Fibroblast of villous mesenchyme (primary cell): Measurements from ENCODE around the gene KRT38. TPM values are rescaled to one million over a fixed set of nuclear protein-coding genes. Genes with fewer than 3 reads are reported as not detected.

Experiments used
- DNase-seq: peaks from one replicate; pipeline ENCODE4 v3.0.0-alpha.2; 2010; ENCODE audit warnings: low read depth
- H3K4me3 ChIP-seq: 2 replicates; pipeline ENCODE4 v1.5.1; 2011; ENCODE audit warnings: low read depth, mild to moderate bottlenecking, low read length
- CTCF ChIP-seq: IDR thresholded peaks from 2 replicates; pipeline ENCODE4 v1.5.1; 2012; ENCODE audit warnings: low read depth, mild to moderate bottlenecking, low read length; ENCODE audit not compliant: insufficient read depth
- total RNA-seq: library from RNA; depleted of rRNA; stranded (reverse); fragments of >200 nt; gene quantifications from 2 replicates; pipeline ENCODE4 v1.2.3, GENCODE V29; 2012

Gene KRT38
- total RNA-seq, 1 donor: under 0.01 TPM

- H3K4me3 ChIP-seq: no peak overlapping the region
- TF ChIP-seq CTCF: no peak
- no peak for DNase-seq
Measured at GRCh38 chr17:41462705-41463104, 21.9 kb upstream of the KRT38 start.

GRCh38 chr17:41457676-41458075 is 16.9 kb upstream of the KRT38 start:
- TF ChIP-seq CTCF: no peak
- H3K4me3 ChIP-seq: no peak overlapping the region
- DNase-seq: no peak

- H3K4me3 ChIP-seq: no peak overlapping the region
- TF ChIP-seq CTCF: peak; percentile 19
- DNase-seq: no peak
Measured at GRCh38 chr17:41456204-41456603, 15.4 kb upstream of the KRT38 start.

- DNase-seq: no peak
Measured at GRCh38 chr17:41455236-41455635, 14.5 kb upstream of the KRT38 start.

GRCh38 chr17:41453066-41453465 is 12.3 kb upstream of the KRT38 start:
- no peak for TF ChIP-seq CTCF
- no peak overlapping the region for H3K4me3 ChIP-seq
- no peak for DNase-seq

More at GRCh38 chr17:41455236-41455635, 14.5 kb upstream of the KRT38 start:
- TF ChIP-seq CTCF: no peak
- no peak overlapping the region for H3K4me3 ChIP-seq

- TF ChIP-seq CTCF: no peak
- no peak for DNase-seq
- H3K4me3 ChIP-seq: no peak overlapping the region
Measured at GRCh38 chr17:41452281-41452680, 11.5 kb upstream of the KRT38 start.

GRCh38 chr17:41451154-41451728 is 10.5 kb upstream of the KRT38 start:
- H3K4me3 ChIP-seq: no peak overlapping the region
- DNase-seq: peak; percentile 54
- TF ChIP-seq CTCF: no peak
